Erythroblast (primary cell): ENCODE data around the gene SMURF1.

Source experiments
- GATA1 ChIP-seq: IDR thresholded peaks from 2 replicates; pipeline ENCODE4 v1.6.1; 2011; ENCODE audit warnings: low read depth, mild to moderate bottlenecking, control low read depth, low read length, moderate library complexity
- POLR2A ChIP-seq: IDR thresholded peaks from 2 replicates; pipeline ENCODE4 v1.6.1; 2011; ENCODE audit warnings: mild to moderate bottlenecking, low read length

- TF ChIP-seq POLR2A: no peak
- no peak for TF ChIP-seq GATA1
Measured at GRCh38 chr7:99094401-99094800, 49.5 kb downstream of the SMURF1 start.
